H1 (cell line): Measurements from ENCODE around the gene STRADB. TPM values are rescaled to one million over a fixed set of nuclear protein-coding genes. Genes with fewer than 3 reads are reported as not detected.

ENCODE experiments used
- CTCF ChIA-PET: fragments of 300-600 bp; sonication (Branson Sonifier 250); formaldehyde crosslinking; loops from one replicate; lab custom pipeline; 2021; ENCODE audit not compliant: partially characterized antibody; lab: Charles Lee
- POLR2A ChIA-PET: fragments of 300-600 bp; sonication (Branson Sonifier 250); formaldehyde crosslinking; loops from one replicate; lab custom pipeline; 2021; ENCODE audit warnings: inconsistent platforms; ENCODE audit not compliant: partially characterized antibody; lab: Charles Lee
- DNase-seq, 2 experiments: peaks; one replicate each; pipeline versions ENCODE4 v3.0.0 to v3.0.0-alpha.2; 2010 to 2022; ENCODE audit warnings: low spot score in 2 of 2, low read depth in 1 of 2, mixed read lengths in 1 of 2
- FAIRE-seq: peaks from 2 replicates; lab custom pipeline; 2011; peaks lifted over from hg19 to GRCh38; lab: Jason Lieb, UNC
- H2AFZ ChIP-seq: 2 replicates; pipeline ENCODE4 v1.8.1; 2012; ENCODE audit warnings: low read length, inconsistent platforms
- H2AK5ac ChIP-seq: 2 replicates; pipeline ENCODE4 v1.6.1; 2013; ENCODE audit warnings: low read depth, low read length
- H2BK120ac ChIP-seq: replicated peaks from 2 replicates; pipeline ENCODE3; 2013; ENCODE audit warnings: low read depth, low read length, inconsistent platforms
- H2BK12ac ChIP-seq: 2 replicates; pipeline ENCODE4 v1.6.1; 2013; ENCODE audit warnings: low read depth, low read length
- H2BK15ac ChIP-seq: 2 replicates; pipeline ENCODE4 v1.6.1; 2013; ENCODE audit warnings: low read length
- H2BK20ac ChIP-seq: 2 replicates; pipeline ENCODE4 v1.6.1; 2013; ENCODE audit warnings: low read length
- H2BK5ac ChIP-seq: 2 replicates; pipeline ENCODE4 v1.6.1; 2013; ENCODE audit warnings: low read depth, low read length
- H3K14ac ChIP-seq: 2 replicates; pipeline ENCODE4 v1.6.1; 2013; ENCODE audit warnings: inconsistent platforms; ENCODE audit not compliant: insufficient read length
- H3K18ac ChIP-seq: 2 replicates; pipeline ENCODE4 v1.6.1; 2013; ENCODE audit warnings: low read length; ENCODE audit errors: extremely low read depth
- H3K23ac ChIP-seq: 2 replicates; pipeline ENCODE4 v1.6.1; 2013; ENCODE audit warnings: inconsistent platforms; ENCODE audit not compliant: insufficient read length
- H3K23me2 ChIP-seq: 2 replicates; pipeline ENCODE4 v1.6.1; 2013; ENCODE audit warnings: low read depth, low read length
- H3K27ac ChIP-seq: 2 replicates; pipeline ENCODE4 v1.6.1; 2011; ENCODE audit warnings: low read depth, low read length, inconsistent platforms
- H3K27me3 ChIP-seq, 4 experiments: replicated peaks in 1 of 4; 1 replicate in 1 of 4; 2 replicates in 3 of 4; pipeline versions ENCODE4 v1.6.1 to v1.8.1; 2011 to 2013; ENCODE audit warnings: low read length in 3 of 4, mild to moderate bottlenecking in 3 of 4, inconsistent platforms in 2 of 4, mixed read lengths in 2 of 4, moderate library complexity in 1 of 4; ENCODE audit not compliant: control insufficient read depth in 3 of 4, insufficient read depth in 3 of 4; ENCODE audit errors: extremely low read depth in 1 of 4
- H3K36me3 ChIP-seq, 4 experiments: 2 replicates each; pipeline versions ENCODE4 v1.6.1 to v1.8.1; 2011 to 2013; ENCODE audit warnings: mild to moderate bottlenecking in 4 of 4, low read length in 3 of 4, moderate library complexity in 2 of 4, control low read depth in 1 of 4, inconsistent platforms in 1 of 4; ENCODE audit not compliant: insufficient read depth in 4 of 4, control insufficient read depth in 2 of 4
- H3K4ac ChIP-seq: replicated peaks from 2 replicates; pipeline ENCODE3; 2013; ENCODE audit warnings: low read length, low read depth, mixed read lengths, inconsistent platforms; ENCODE audit not compliant: insufficient read length
- H3K4me1 ChIP-seq, 4 experiments: replicated peaks in 1 of 4; 1 replicate in 1 of 4; 2 replicates in 3 of 4; pipeline versions ENCODE4 v1.6.1 to v1.8.1; 2011 to 2013; ENCODE audit warnings: low read length in 3 of 4, inconsistent platforms in 2 of 4, mixed read lengths in 1 of 4; ENCODE audit not compliant: insufficient read depth in 4 of 4, control insufficient read depth in 3 of 4
- H3K4me2 ChIP-seq, 2 experiments: 2 replicates each; pipeline versions ENCODE4 v1.6.1 to v1.8.1; 2011 to 2013; ENCODE audit warnings: low read depth in 2 of 2, low read length in 2 of 2, control low read depth in 1 of 2, inconsistent platforms in 1 of 2, mild to moderate bottlenecking in 1 of 2; ENCODE audit not compliant: insufficient read depth in 1 of 2
- H3K4me3 ChIP-seq, 4 experiments: fragments of 200-600, 300-600 bp in 1 of 4; sonication (generic), shearing (Covaris generic), sonication (Bioruptor Twin) in 1 of 4; 2 replicates each; pipeline versions ENCODE4 v1.5.1 to v1.8.1; 2011 to 2016; ENCODE audit warnings: low read length in 4 of 4, low read depth in 3 of 4, control low read depth in 2 of 4, inconsistent platforms in 2 of 4, mild to moderate bottlenecking in 2 of 4, mixed read lengths in 1 of 4, moderate library complexity in 1 of 4; ENCODE audit not compliant: insufficient read depth in 2 of 4; ENCODE audit errors: extremely low read depth in 1 of 4
- H3K56ac ChIP-seq: replicated peaks from 2 replicates; pipeline ENCODE3; 2013; ENCODE audit warnings: low read depth, mild to moderate bottlenecking, mixed read lengths, low read length, inconsistent platforms; ENCODE audit not compliant: insufficient read length
- H3K79me1 ChIP-seq: 2 replicates; pipeline ENCODE4 v1.6.1; 2013; ENCODE audit warnings: low read depth, low read length, control low read depth
- H3K79me2 ChIP-seq, 2 experiments: 2 replicates each; pipeline versions ENCODE4 v1.6.1 to v1.8.1; 2012 to 2013; ENCODE audit warnings: low read length in 2 of 2, mild to moderate bottlenecking in 2 of 2, inconsistent platforms in 1 of 2; ENCODE audit not compliant: insufficient read depth in 2 of 2, control insufficient read depth in 1 of 2
- H3K9ac ChIP-seq, 4 experiments: replicated peaks in 1 of 4; 1 replicate in 1 of 4; 2 replicates in 3 of 4; pipeline versions ENCODE4 v1.6.1 to v1.8.1; 2011 to 2013; ENCODE audit warnings: low read depth in 3 of 4, low read length in 3 of 4, control low read depth in 2 of 4, mild to moderate bottlenecking in 2 of 4, moderate library complexity in 2 of 4, inconsistent platforms in 1 of 4; ENCODE audit errors: extremely low read depth in 1 of 4
- H3K9me3 ChIP-seq, 2 experiments: 2 replicates each; pipeline versions ENCODE4 v1.6.1 to v1.8.1; 2012 to 2013; ENCODE audit warnings: mild to moderate bottlenecking in 2 of 2, moderate library complexity in 2 of 2, control low read depth in 1 of 2, inconsistent platforms in 1 of 2, low read depth in 1 of 2, low read length in 1 of 2, mixed read lengths in 1 of 2; ENCODE audit not compliant: insufficient read depth in 2 of 2
- H4K20me1 ChIP-seq, 2 experiments: replicated peaks in 1 of 2; 2 replicates each; pipeline versions ENCODE3 to v1.8.1; 2011 to 2013; ENCODE audit warnings: inconsistent platforms in 2 of 2, low read length in 2 of 2, mild to moderate bottlenecking in 1 of 2; ENCODE audit not compliant: insufficient read depth in 2 of 2, control insufficient read depth in 1 of 2
- H4K5ac ChIP-seq: 2 replicates; pipeline ENCODE4 v1.6.1; 2013; ENCODE audit warnings: low read length, low read depth, mixed read lengths, inconsistent platforms; ENCODE audit not compliant: insufficient read length
- H4K8ac ChIP-seq: 2 replicates; pipeline ENCODE4 v1.8.0; 2013; ENCODE audit warnings: mild to moderate bottlenecking, moderate library complexity, low read length, inconsistent platforms; ENCODE audit not compliant: insufficient read depth; ENCODE audit errors: extremely low read depth
- H4K91ac ChIP-seq: replicated peaks from 2 replicates; pipeline ENCODE3; 2013; ENCODE audit warnings: low read length, mixed read lengths, inconsistent platforms; ENCODE audit not compliant: insufficient read length
- BACH1 ChIP-seq: IDR thresholded peaks from 2 replicates; pipeline ENCODE4 v1.6.1; 2012; ENCODE audit warnings: low read length, improper control_type of control experiment
- BCL11A ChIP-seq, 2 experiments: IDR thresholded peaks; one replicate each; pipeline ENCODE4 v1.6.1; 2011; ENCODE audit warnings: low read depth in 2 of 2, low read length in 2 of 2, mild to moderate bottlenecking in 2 of 2
- CBX5 ChIP-seq: fragments of 300-800, 300-1000 bp; sonication (generic); IDR thresholded peaks from 2 replicates; pipeline ENCODE4 v1.7.1; 2016; ENCODE audit warnings: antibody characterized with exemption, low read length, low read depth
- FOSL1 ChIP-seq: IDR thresholded peaks from 2 replicates; pipeline ENCODE4 v1.6.1; 2011; ENCODE audit warnings: mild to moderate bottlenecking, low read depth, low read length, moderate library complexity; ENCODE audit not compliant: insufficient read depth
- GTF2F1 ChIP-seq: IDR thresholded peaks from 2 replicates; pipeline ENCODE4 v1.6.1; 2012; ENCODE audit warnings: low read depth, low read length, improper control_type of control experiment, borderline replicate concordance
- KDM4A ChIP-seq: IDR thresholded peaks from one replicate; pipeline ENCODE4 v1.7.1; 2012; ENCODE audit warnings: low read depth, mild to moderate bottlenecking, moderate library complexity, low read length, inconsistent platforms; ENCODE audit not compliant: severe bottlenecking
- SAP30 ChIP-seq: fragments of 300-600 bp; sonication (generic); IDR thresholded peaks from 2 replicates; pipeline ENCODE4 v1.7.1; 2012; ENCODE audit warnings: low read length, moderate library complexity, mild to moderate bottlenecking, inconsistent platforms; ENCODE audit not compliant: insufficient read depth, insufficient replicate concordance
- SIX5 ChIP-seq: IDR thresholded peaks from 2 replicates; pipeline ENCODE4 v1.6.1; 2011; ENCODE audit warnings: mild to moderate bottlenecking, low read depth, low read length
- SP4 ChIP-seq: IDR thresholded peaks from 2 replicates; pipeline ENCODE4 v1.6.1; 2012; ENCODE audit warnings: low read length, inconsistent platforms
- WGBS, 2 experiments: shearing (Covaris generic) in 1 of 2; methylation state at CpG; one replicate each; pipeline versions ENCODE4 v1.1.6 to v1.1.7; 2013 to 2015; ENCODE audit warnings: low lambda C conversion rate in 2 of 2, mixed read lengths in 2 of 2, inconsistent platforms in 1 of 2, low coverage in 1 of 2, missing lambda C conversion rate in 1 of 2; ENCODE audit not compliant: insufficient replicate concordance in 2 of 2, insufficient coverage in 1 of 2, insufficient read length in 1 of 2; ENCODE audit errors: extremely low coverage in 1 of 2, missing lambda C conversion rate in 1 of 2; 5-methylcytosine and 5-hydroxymethylcytosine counted together
- polyA plus RNA-seq, 7 experiments: library from polyadenylated mRNA; depleted of rRNA in 3 of 7; stranded (reverse) in 5 of 7; unstranded in 2 of 7; fragments of >200 nt in 5 of 7; fragments of 200-250 nt in 2 of 7; gene quantifications; 1 replicate in 5 of 7; 2 replicates in 1 of 7; 4 replicates in 1 of 7; pipeline versions ENCODE4 v1.2.1 to v1.2.3, GENCODE V29; 2011 to 2013; ENCODE audit warnings: missing spikeins in 2 of 7, mixed read lengths in 2 of 7
- total RNA-seq: library from RNA; stranded (reverse); fragmentation: NEBNext Ultra II Directional; extraction: Animal tissue kit (Norgen Biotek cat#: 25700); gene quantifications from 2 replicates; pipeline ENCODE4 v1.2.1, GENCODE V29; 2021
- TF ChIP-seq, protein P1 (sequence below): IDR thresholded peaks from 2 replicates; pipeline ENCODE4 v1.6.1; 2012; ENCODE audit warnings: inconsistent platforms
- TF ChIP-seq, protein P2 (sequence below): IDR thresholded peaks from 2 replicates; pipeline ENCODE4 v1.6.1; 2012; ENCODE audit warnings: low read length, inconsistent platforms

STRADB gene
- total and polyA plus RNA-seq, 2 of the 8 experiments (the other 6 are each of a cell fraction or from before 2014, with no cell fraction given), result 20.9 to 34.9 TPM

DNA sequence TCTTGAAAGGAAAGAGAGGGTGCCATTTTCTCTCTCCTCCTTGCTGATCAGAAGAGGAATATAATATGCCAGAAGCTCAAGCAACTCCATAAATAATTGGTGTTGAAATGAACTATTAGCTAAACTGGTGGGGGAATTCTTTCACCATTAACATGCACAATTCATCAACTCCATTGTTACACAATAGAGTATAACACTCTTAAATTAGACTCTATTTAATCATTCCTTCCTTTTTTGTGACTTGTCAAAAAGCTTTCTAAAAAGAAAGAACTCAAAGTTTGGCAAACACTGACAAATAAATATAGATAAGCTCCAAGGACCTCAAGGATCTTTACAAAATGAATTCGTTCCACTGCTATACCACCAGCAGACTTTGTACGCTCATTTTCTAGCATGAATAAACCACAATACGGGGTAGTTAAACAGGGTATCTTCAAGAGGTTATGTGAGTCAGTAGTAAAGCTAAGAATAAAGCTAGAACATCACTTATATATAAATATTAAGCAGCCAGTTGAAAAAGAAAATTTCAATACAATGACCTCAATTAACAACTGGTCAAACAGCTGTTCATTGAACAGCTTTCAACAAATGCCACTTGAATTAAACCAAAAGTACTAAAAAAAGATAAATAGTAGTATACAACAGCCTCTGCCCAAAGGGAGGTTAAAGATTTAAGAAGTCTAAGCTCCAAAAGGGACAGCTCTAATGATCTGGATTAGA, 6.6 kb upstream of the STRADB start:
- Histone ChIP-seq H3K79me1 (no peaks in the 10 kb centered on the region), H3K4me1 (no peaks in the 10 kb centered on the region), H3K4me3 (no peak overlapping the region), H2BK12ac (no peak overlapping the region), H4K91ac (no peak overlapping the region), H2BK120ac (no peak overlapping the region), H3K14ac (no peak overlapping the region), H3K27me3 (no peaks in the 10 kb centered on the region), H3K56ac (no peak overlapping the region), H2BK20ac (no peak overlapping the region), H4K8ac (no peak overlapping the region), H2BK15ac (no peak overlapping the region), H3K4ac (no peak overlapping the region), H3K18ac (no peak overlapping the region), H3K9me3 (no peaks in the 10 kb centered on the region), H3K27ac (no peak overlapping the region), H3K23me2 (no peaks in the 10 kb centered on the region), H3K23ac (no peak overlapping the region), H3K9ac (no peak overlapping the region), H3K79me2 (no peaks in the 10 kb centered on the region; a peak in 1 of 4 replicates), H2AFZ (no peak overlapping the region), H2BK5ac (no peak overlapping the region), H4K20me1 (no peaks in the 10 kb centered on the region), H2AK5ac (no peak overlapping the region), H3K36me3 (no peaks in the 10 kb centered on the region), H4K5ac (no peak overlapping the region), H3K4me2 (no peak overlapping the region)
- CTCF ChIA-PET, result interaction anchor here (0.7 to 1.5 kb wide), 3 partner anchors 12 to 54 kb away, joined by 3 to 5 read pairs (median 3); no protein-coding TSS in a partner anchor
- POLR2A ChIA-PET, result no interaction called here
- WGBS, 2 experiments, result 86% methylated on average over 3 of the region's 3 CpGs; no CpG with 5 or more reads in 1 of the 2 experiments
- DNase-seq (no peak), FAIRE-seq (no peak)
- TF ChIP-seq, protein P1, sequence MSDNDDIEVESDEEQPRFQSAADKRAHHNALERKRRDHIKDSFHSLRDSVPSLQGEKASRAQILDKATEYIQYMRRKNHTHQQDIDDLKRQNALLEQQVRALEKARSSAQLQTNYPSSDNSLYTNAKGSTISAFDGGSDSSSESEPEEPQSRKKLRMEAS, result no peak
- TF ChIP-seq BACH1, result no peak
- no peak for TF ChIP-seq FOSL1
- no peak for TF ChIP-seq SIX5
- TF ChIP-seq BCL11A (IDR thresholded peaks at IDR 0.05; ENCODE audit: low read depth in 2 of 2, low read length in 2 of 2), result no peak
- TF ChIP-seq KDM4A, result no peak
- no peak for TF ChIP-seq SP4
- TF ChIP-seq, protein P2, sequence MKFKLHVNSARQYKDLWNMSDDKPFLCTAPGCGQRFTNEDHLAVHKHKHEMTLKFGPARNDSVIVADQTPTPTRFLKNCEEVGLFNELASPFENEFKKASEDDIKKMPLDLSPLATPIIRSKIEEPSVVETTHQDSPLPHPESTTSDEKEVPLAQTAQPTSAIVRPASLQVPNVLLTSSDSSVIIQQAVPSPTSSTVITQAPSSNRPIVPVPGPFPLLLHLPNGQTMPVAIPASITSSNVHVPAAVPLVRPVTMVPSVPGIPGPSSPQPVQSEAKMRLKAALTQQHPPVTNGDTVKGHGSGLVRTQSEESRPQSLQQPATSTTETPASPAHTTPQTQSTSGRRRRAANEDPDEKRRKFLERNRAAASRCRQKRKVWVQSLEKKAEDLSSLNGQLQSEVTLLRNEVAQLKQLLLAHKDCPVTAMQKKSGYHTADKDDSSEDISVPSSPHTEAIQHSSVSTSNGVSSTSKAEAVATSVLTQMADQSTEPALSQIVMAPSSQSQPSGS, result no peak
- no peak for TF ChIP-seq CBX5
- no peak for TF ChIP-seq SAP30
- no peak for TF ChIP-seq GTF2F1
